Gastroesophageal sphincter (tissue), 3 donors: Measurements from ENCODE around the gene TRAPPC1.

ENCODE experiments used
- POLR2A ChIP-seq, 2 donors: fragments of 450-650 bp; IDR thresholded peaks; one replicate each; pipeline ENCODE4 v1.6.1; 2017; ENCODE audit warnings: antibody characterized with exemption in 2 of 2, mild to moderate bottlenecking in 2 of 2, moderate library complexity in 1 of 2
- TF ChIP-seq, protein P1 (sequence below), 4 experiments: fragments of 200-600 bp in 2 of 4; fragments of 450-650 bp in 2 of 4; sonication (generic) in 1 of 4; IDR thresholded peaks; one replicate each; pipeline ENCODE4 v1.5.1; 2017 to 2019; ENCODE audit warnings: antibody characterized with exemption in 4 of 4, mild to moderate bottlenecking in 2 of 4, moderate library complexity in 2 of 4

GRCh38 chr17:7944326-7944725, 12.6 kb upstream of the TRAPPC1 start:
- TF ChIP-seq, protein P1, sequence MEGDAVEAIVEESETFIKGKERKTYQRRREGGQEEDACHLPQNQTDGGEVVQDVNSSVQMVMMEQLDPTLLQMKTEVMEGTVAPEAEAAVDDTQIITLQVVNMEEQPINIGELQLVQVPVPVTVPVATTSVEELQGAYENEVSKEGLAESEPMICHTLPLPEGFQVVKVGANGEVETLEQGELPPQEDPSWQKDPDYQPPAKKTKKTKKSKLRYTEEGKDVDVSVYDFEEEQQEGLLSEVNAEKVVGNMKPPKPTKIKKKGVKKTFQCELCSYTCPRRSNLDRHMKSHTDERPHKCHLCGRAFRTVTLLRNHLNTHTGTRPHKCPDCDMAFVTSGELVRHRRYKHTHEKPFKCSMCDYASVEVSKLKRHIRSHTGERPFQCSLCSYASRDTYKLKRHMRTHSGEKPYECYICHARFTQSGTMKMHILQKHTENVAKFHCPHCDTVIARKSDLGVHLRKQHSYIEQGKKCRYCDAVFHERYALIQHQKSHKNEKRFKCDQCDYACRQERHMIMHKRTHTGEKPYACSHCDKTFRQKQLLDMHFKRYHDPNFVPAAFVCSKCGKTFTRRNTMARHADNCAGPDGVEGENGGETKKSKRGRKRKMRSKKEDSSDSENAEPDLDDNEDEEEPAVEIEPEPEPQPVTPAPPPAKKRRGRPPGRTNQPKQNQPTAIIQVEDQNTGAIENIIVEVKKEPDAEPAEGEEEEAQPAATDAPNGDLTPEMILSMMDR (IDR thresholded peaks at IDR 0.05): no peak
- TF ChIP-seq POLR2A (IDR thresholded peaks at IDR 0.05): no peak
